HG03520 (cell line): ENCODE data around the gene SMAD6.
"Not testable (repeated sequence)": the region's sequence is repeated elsewhere in the genome, so short reads cannot be mapped to it uniquely, and the experiment has no call there.

Experiments used
- ATAC-seq: cut with Tn5 transposase; IDR thresholded peaks from one replicate; pipeline ENCODE4 v1.9.1; 2021; ENCODE audit warnings: mild to moderate bottlenecking, moderate library complexity; ENCODE audit not compliant: unreplicated experiment

Gene SMAD6

DNA sequence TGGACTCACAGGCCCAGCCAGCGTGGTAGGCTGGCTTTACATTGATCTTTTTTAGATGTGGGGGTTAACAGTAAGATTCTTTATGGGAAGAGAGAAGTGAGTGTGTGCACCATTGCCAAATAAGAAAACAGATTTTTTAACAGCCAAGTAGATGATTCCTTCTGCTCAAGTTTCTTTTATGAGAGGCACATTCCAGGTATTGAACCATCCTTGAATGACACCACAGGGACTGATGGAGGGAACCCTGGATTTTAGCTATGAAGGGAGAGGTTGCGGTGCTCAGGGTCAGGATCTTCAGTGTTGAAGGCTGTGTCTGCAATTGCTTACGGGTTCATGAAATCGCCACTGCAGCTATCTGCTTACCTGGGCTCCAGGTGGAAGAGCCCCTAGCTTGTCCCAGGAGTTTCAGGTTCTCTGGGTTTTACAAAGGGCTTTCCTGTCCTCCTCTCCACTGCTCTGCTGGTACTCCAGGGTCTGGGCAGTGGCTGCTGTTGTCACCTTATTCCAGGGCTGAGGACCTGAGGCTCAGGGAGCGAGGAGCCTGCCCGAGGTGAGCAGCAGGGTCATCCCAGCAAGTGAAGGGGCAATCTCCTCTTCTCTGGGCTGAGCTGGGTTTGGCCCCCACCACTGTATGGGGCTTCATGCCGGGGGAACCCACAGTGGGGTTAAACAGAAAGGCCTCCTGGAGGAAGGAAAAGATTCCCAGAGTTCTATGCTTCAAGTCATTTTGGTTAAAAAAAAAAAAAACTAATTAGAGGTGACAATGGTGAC, 53.4 kb downstream of the SMAD6 start:
- ATAC-seq, result no peak

DNA sequence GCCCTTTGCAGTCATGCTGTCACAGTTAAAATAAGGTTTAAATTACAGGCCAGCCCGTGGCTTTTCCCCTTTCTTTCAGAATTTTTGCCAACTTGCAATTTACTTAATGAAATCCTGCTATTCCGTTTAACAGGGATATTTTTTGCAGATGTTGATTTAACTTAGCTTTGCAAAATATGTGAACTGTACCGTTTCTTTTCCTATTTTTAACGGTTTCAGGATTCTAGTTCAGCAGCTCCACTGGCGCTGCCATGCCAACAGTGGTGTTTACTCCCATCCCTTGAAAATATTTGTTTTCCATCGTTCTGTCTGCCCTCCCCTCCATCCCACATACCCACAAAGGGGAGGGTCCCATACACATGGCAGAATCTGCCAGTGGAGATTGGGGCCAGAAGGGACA, 54.3 kb downstream of the SMAD6 start:
- no peak for ATAC-seq

DNA sequence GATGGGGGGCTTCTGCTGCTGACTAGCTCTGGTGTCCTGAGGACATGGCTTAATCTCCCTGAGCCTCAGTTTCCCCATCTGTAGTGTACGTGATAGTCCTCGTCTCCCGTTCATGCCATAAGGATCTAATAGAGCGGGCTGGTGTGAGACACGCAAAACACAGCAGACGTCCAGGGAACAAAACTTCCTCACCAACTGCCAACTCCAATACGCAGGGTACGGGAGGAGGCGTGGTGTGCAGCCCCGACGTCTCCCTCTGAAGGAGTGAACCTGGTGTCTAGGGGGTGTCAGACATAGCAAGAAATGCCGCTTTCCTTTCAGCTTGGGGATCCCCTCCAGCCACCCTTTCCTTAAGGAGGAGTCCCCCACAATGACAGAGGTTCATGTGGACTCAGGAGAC, 55.0 kb downstream of the SMAD6 start:
- no peak for ATAC-seq

DNA sequence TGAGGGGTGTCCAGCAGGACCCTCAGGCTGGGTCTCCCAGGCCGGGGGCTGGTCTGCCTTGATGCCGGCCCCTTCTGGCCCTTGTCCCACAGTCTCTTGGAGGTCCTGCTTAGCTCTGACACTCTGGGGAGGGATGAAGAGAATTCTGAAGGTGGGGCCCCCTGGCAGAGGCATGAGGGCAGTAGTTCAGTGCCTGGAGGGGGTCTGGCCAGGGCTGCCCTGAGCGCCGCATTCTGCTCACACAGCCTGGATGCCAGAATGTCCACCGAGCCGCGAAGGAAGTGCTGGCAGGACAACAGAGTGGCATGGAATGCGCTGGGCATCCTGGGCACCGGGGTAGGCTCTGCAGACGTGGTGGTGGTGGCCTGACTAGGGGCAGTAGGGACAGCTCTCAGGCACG, 55.5 kb downstream of the SMAD6 start:
- no peak for ATAC-seq

DNA sequence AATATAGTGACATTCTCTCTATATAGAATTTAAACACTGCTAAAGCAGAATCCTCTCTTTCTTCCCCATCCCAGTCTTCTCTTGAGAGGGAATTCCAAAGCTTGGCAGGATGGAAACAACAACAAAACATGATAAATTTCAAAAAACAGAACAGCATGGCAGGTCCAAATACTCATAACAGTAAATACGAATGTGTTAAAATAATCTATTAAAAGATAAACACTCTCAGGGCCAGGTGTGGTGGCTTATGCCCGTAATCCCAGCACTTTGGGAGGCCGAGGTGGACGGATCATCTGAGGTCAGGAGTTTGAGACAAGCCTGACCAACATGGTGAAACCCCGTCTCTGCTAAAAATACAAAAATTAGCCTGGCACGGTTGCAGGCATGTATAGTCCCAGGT, 56.2 kb downstream of the SMAD6 start:
- not testable (repeated sequence) for ATAC-seq

DNA sequence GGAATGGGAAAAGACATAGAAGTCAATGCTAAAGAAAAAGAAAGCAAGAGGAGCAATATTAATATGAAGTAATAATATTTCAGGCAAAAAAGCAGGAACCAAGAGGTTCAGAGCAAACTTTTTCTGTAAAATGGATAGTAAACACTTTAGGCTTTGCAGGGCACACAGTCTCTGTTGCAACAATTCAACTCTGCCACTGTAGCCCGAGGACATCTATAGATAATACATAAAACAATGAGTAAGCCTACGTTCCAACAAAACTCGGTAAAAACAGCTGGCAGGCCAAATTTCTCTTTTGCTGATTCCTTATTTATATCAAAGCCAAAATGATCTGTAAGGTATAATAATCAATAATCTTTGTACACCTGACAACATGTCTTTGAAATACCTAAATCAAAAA, 56.8 kb downstream of the SMAD6 start:
- no peak for ATAC-seq

DNA sequence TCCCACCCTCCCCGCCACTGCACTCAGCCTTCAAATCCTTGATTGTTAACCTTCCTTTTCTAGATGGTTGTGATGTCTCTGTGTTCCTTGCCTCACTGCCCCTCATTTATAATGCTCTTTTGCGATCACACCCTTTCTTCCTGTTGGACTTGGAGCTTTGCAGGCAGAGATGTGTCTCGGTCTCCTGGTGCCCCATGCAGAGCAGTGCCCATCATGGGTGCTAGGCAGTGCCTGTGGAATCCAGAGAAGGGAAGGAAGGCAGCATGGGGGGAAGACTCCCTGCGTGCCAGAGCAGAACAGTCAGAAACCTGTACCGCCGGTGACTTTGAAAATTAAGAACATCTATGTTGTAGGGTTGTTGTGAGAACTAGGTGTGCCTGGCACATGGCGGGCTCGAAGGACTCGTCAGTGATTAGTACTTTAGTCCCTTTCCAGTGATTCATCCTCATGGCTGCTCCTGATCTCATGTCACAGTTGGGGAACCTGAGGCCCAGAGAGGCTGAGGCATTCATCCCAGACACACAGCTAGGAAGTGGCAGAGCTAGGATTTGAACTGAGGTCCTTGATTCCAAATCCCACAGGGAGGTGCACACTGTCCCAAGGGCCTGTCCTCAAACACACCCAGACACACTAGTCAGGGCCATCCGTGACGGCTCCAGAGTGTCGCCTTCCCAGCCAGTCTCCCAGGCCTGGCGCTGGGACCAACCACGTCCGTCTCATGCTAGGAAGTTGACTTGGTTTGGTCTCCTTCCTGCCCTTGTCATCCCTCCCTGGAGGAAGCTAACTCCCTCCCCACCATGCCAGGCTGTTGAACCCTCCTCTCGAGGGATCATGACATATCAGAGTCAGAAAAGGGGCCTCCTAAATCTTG, 58.3 kb downstream of the SMAD6 start:
- ATAC-seq, result no peak

DNA sequence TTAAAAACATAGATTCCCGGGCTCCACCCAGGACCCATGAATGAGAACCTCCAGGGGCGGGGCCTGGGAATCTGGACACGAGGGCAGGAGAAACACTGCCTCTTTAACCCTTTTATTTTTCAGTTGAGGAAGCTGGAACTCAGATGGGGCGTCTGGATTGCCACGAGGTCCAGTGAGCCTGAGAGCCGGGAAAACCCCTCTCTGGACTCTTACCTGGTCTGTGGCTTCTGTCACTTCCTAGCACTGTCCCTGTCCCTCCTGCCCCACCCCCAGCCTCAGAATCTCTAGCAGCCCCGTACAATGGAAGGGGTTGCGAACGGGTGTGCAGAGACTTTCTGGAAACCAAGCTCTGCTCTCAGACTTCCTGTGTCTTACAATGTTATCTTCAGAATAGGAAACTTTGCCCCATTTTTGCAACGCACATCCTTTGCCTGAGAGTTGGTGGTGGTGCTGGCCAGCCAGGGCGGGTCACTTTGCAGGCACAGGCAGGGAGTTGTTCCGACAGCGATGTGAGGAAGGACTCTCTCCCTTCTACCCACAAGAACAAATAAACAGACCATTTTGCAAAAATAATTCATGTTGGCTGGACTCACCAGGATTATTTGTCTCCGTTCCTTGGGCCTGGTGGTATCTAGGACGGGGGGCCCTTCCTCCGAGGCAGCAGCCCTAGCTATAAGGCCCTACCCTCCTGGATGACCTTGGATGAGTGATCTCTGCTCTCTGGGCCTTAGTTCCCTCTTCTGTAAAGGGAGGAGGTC, 59.1 kb downstream of the SMAD6 start:
- ATAC-seq, result no peak

DNA sequence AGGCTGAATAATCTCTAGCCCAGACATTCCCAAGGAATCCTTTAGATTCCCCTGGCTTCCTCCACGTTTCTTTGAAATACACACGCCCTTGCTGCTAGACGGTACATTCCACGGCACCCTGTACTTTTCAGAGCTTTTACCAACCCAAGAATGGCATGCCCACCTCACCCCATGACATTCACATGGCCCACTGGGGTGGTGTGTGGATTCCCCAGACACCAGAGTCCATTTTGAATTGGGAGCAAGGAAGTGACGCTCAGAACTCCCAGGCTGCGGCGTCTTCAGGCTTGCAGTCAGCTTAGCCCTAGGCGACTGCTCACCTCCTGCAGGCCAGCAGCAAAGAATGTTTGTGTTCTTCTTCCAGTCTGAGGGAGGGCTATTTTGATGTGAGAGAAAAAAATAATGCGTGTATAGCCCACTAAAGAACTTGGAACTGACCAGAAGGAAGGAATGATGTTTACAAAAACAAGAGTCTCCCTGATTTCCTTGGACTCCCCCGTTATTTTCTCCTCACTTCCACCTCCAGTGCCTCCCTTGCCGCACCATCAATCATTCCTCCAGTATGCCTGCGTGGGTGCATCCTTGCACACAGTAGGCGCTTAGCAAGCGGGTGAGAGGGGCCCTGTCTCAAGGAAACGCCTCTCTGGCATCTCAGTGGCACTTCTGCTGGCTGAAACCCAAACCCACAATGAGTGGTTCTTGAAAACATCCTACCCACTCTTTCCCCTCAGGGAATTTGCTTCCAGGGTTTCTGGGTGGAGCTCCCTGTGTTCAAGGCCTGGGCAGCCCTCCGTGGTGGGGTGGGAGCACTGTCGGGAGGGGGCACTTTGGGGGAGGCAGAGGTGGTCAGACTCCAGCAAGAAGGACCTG, 59.9 kb downstream of the SMAD6 start:
- no peak for ATAC-seq

DNA sequence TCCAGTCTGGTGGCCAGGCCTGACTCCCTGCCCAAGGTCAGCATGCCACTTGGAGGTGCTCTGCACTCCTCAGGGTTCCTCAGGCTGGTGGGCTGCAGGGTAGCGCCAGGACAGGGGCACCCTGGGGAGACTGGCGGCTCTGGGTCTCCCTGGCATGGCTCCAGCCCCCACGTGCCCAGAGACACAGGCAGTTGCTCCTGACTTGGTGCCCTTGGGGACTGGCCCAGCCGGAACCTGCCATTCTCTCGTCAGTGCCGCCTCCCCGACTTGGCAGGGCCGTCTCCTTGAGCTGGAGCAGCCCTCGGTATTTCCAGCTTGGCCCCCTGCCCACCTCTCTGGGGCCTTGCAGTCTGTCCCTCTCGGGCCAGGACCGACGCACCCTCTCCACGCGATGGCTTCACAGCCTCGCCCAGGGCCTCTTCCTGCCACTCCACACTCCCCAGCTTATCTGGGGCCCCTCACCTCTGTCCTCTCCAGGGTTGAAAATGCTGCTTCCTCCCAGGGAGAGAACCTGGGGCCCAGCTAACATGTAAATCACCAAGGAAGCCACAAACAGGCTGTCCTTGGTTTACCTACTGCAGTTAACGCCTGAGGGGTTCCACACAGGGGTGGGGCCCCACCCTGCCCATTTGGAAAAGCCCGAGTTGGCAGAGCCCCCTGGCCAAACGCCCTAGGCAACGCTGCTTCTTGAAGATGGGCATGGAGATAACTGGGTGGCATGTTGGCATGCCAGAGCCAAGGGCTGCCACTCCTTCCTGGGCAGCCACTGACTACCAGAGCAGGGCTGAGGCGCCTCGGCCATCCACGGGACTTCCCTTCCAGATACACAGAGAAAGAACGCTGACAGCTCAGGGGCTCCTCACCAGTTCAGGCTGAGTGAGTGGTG, 61.4 kb downstream of the SMAD6 start:
- no peak for ATAC-seq

DNA sequence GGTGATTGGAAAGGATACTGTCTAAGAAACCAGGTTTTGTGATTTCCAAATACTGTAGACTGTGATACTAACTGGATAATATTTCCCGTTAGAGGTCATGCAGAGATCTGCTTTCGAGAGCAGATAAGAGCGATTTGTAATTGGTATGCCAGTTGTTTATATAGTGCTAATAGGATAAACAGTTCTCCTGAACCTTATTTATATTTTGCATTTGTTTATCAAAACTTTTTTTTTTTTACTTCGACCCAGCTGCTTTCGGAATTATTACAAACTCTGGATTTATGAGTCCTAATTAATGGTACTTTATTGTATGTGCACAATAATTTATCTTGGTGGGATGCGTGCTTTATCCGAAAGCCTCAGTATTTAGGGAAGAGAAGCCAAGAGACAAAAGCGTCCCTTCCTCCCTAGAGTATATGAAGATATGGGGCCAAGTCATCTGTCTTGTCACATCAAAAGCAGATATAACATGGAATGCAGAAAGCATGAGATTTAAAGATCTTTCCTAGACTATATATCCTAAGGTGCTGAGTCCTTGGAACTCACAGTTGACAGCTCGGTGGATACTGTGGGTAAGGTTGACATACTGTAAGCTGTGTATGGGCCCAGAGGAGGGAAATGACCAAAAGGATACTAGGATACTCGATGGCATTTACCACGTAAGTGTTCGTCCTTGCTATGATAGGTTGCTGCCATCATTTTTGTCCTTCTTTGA, 62.2 kb downstream of the SMAD6 start:
- no peak for ATAC-seq

DNA sequence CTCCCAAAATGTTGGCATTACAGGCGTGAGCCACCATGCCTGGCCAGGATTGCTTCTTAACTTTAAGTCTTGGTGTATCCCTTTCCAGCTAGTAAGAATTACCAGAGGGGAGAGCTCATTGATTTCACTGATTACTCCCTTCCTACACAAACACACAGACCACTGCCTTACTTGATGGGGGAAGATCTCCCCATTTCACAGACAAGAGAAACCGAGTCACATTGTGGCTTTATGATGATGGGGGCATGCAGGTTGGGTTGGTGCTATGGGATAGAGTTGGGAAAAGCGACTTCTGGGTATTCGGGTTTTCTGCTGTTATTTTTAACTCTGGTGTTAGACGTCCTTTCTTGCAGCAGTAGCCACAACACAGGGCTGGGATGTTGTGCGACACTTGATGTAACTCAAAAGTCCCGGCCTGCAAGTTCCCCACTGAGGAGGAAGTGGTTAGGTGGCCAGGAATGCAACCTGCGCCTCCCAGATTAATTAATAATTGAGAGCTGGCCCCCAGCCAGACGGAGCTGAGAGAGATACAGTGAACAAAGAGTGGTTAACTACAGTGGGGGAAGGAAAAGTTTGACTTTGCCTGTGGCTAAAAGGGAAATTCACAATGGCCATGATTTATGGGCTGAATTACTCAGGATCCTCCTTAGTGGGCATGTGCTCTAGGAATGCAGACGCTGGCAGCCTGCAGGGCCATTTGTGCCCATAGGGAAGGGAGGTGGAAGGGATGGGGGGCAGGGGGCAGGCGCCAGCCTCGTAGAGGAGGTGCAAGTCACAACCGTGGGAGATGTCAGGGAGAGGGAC, 63.6 kb downstream of the SMAD6 start:
- ATAC-seq, result no peak

DNA sequence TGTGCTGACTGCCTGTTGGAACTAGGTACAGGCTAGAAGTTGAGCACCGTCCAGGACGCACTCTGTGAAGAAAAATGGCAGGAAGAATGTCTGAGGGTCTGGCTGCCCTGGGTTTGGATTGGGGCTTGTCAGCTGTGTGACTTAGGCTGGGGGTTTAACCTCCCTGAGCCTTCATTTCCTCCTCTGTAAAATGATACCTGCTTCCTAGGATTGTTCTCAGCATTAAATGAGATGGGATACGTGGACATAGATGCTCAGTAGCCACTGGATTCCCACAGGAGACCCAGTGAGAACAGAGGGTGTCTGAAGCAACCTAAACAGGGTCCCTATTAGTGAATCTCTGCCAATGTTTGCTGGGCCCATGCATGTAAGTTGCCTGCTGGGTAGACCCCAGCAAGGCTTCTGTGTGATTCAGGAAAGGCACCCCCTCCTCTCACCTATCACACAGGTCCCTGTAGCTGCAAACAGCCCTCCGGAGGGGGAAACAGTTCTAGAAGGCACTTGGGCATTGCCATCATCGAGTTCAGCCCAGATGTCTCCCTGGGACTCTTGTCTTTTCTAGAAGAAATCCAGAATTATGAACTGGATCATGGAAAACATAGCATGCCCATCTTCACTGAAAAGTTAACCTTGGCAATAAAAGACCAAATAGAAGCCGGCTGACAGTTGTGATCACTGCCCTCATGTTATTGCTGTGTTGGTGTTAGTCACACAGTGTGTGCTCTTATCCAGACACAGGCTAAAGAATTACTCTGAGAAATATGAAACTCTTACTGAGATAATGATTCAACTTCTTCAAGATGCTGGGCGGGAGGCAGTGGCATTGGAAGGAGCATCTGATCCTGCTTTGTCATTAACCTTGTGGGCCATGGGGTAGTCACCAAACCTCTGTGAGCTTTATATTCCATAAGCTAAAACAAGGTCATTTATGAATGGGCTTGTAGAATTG, 64.5 kb downstream of the SMAD6 start:
- ATAC-seq, result no peak

DNA sequence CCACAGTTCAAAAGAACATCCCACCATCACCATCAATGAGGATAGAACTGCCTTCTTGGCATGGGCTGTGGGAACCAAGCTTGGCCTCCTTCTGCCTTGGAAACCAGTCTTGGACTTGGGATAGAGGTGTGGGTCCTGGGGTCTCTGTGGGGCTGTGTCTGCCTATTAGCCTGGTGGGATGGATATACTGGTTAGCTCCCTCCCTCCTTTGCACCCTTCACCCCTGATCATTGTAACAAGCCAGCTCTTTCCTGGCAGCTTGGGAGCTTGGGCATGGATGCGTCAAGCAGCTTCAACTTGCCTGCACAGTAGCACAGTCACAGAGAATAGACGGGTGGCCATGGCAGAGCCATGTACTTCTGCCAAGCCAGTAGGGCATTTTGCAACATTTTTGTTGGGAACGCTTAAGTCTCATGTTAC, 65.2 kb downstream of the SMAD6 start:
- no peak for ATAC-seq

DNA sequence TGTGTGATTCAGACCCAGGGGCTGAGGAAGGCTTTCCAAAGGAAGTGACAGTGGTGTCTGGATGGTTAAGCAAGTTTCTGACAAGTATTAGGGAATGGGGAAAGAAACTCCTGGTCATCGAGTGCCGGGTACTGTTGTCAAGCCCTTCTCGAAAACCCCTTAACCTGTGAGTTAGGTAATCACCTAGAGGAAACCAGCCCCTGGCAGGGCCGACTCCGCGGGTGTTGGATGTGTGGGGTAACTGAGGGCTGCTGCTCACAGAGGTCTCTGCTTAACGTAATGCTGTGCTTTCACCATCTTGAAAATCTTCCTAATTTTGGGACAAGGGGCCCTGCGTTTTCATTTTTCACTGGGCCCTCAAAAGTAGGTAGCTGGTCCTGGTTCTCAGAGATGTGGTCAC, 67.0 kb downstream of the SMAD6 start:
- ATAC-seq, result no peak

DNA sequence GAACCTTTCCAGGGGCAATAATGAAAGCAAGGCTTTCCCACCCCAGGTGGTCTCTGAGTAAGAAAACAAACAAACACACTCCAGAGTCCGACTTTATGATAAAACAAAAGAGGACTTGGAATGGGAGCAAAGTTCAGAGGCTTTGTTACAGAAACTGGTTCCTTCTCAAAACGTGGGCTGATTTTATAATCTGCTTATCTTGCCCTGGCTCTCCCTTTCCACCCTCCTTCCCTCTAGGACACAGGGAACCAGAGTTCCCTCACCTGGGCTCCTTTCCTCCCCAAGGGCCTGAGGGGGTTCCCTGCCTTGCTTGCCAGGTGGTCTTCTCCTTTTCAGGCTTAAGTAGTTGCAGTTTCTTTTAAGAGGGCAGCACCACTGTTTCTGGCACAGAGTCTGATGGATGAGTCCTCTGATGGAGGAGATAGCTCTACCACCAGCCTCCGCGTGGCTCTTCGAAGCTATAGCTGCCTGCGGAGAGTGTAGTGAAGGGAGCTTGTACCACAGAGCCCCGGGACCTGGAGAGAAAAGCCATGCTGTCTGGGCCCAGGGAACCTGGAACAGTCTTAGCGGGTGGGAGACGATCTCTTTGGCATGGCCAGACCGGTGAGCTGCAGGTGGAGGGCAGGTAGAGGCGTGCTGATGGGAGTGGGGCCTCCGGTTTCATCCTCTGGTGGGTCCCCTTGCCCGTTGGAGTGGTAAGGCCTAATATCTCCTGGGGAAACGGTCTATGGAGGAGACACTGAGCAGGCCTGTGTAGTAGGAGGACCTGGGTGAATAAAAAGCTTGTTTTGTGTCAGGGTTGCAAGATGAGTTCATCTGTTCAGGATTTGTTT, 68.7 kb downstream of the SMAD6 start:
- ATAC-seq, result no peak
